Measurements from ENCODE around the gene NF2. TPM values are rescaled to one million over a fixed set of nuclear protein-coding genes. Genes with fewer than 3 reads are reported as not detected.

The NF2 gene
- polyA plus RNA-seq, 3 donors, result 7.7 to 15.5 (median 8.4) TPM

DNA sequence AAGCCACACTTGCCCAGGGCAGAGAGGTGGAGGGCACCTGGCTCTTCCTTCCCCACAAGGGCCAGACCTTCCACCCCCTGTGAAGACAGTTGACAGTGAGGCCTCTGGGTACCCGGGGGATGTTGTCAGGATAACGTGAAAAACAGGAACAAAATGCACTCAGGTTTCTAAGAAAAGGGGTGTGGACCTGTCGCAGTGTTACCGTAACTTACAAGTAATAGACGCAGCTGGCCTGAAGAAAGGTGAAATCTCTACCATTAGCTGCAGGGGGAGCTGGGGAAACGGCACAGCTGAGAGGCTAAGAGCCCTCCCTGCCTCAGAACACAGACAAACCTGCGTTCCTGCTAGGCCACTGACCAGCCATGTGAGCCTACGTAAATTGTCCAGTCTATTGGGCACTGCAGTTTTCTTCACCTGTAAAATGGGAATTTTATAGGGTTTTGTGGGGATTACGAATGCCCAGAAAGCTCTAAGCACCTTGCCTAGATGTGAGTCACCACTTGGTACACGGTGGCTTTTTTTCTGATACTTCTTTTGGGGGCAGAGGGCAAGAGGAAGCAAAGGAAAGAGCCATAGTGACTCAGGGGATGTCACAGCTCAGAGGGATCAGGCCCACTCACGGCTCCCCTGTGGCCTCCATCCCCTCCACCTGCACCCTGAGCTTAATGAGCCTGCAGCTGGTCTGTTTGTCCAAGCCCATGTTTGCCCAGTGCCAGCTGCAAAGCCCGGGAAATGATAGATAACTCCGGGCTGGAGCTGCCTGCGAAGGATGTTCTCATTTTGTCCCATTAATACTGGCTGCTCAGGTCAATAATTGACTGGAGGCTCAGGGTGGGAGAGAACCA, 97.9 kb downstream of the NF2 start:
- peaks cover 0 to 9% of the 10 kb centered on the region in 2 donors for H3K27me3 ChIP-seq (ENCODE audit: control insufficient read depth in 2 of 2, insufficient read depth in 2 of 2, low read length in 2 of 2)
- DNase-seq, result no peak
- no peak overlapping the region for H3K27ac ChIP-seq (ENCODE audit: low read depth in 1 of 2, low read length in 2 of 2)
- no peak overlapping the region for H3K4me2 ChIP-seq (replicated peaks; ENCODE audit: extremely low read depth, low read length, poor library complexity, severe bottlenecking)
- Mint-ChIP-seq H3K27ac (no peak overlapping the region), H3K27me3 (ENCODE audit: low read depth in 3 of 3) (peaks cover 4 to 25% (median 8%) of the 10 kb centered on the region in 3 donors), H3K4me3 (no peak overlapping the region), H3K9me3 (peaks cover 0 to 1% (median 0%) of the 10 kb centered on the region in 7 donors), H3K36me3 (peaks cover 15 to 20% of the 10 kb centered on the region in 2 donors), H3K4me1 (peaks cover 19% of the 10 kb centered on the region)
- H3K4me1 ChIP-seq (ENCODE audit: control insufficient read depth in 1 of 2, insufficient read depth in 2 of 2, low read length in 2 of 2), result peaks cover 7 to 14% of the 10 kb centered on the region in 2 donors
- no peaks in the 10 kb centered on the region for H3K79me2 ChIP-seq (ENCODE audit: insufficient read depth, low read length)
- 33% methylated on average over 13 of the region's 14 CpGs for WGBS (ENCODE audit: insufficient coverage)
- H3K9me3 ChIP-seq (replicated peaks in 1 of 2; ENCODE audit: control insufficient read depth in 1 of 2, insufficient read depth in 1 of 2, low read length in 2 of 2), result no peaks in the 10 kb centered on the region
- TF ChIP-seq, protein P1, sequence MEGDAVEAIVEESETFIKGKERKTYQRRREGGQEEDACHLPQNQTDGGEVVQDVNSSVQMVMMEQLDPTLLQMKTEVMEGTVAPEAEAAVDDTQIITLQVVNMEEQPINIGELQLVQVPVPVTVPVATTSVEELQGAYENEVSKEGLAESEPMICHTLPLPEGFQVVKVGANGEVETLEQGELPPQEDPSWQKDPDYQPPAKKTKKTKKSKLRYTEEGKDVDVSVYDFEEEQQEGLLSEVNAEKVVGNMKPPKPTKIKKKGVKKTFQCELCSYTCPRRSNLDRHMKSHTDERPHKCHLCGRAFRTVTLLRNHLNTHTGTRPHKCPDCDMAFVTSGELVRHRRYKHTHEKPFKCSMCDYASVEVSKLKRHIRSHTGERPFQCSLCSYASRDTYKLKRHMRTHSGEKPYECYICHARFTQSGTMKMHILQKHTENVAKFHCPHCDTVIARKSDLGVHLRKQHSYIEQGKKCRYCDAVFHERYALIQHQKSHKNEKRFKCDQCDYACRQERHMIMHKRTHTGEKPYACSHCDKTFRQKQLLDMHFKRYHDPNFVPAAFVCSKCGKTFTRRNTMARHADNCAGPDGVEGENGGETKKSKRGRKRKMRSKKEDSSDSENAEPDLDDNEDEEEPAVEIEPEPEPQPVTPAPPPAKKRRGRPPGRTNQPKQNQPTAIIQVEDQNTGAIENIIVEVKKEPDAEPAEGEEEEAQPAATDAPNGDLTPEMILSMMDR (IDR thresholded peaks at IDR 0.05), result no peak
- H3K36me3 ChIP-seq (replicated peaks in 1 of 2; ENCODE audit: control insufficient read depth in 1 of 2, insufficient read depth in 2 of 2, low read length in 2 of 2), result peaks cover 12 to 15% of the 10 kb centered on the region in 2 donors
- H4K20me1 ChIP-seq (ENCODE audit: insufficient read depth, low read length), result peaks cover 9% of the 10 kb centered on the region
- intact Hi-C loops (cut with micrococcal nuclease), result no loop called here
- H3K4me3 ChIP-seq (replicated peaks in 1 of 3; ENCODE audit: low read depth in 2 of 3, low read length in 3 of 3), result no peak overlapping the region
- no peak overlapping the region for H3K9ac ChIP-seq (ENCODE audit: insufficient read depth, low read length, poor library complexity, severe bottlenecking)
- H2AFZ ChIP-seq (ENCODE audit: insufficient read depth, low read depth, low read length, poor library complexity, severe bottlenecking), result no peak overlapping the region

DNA sequence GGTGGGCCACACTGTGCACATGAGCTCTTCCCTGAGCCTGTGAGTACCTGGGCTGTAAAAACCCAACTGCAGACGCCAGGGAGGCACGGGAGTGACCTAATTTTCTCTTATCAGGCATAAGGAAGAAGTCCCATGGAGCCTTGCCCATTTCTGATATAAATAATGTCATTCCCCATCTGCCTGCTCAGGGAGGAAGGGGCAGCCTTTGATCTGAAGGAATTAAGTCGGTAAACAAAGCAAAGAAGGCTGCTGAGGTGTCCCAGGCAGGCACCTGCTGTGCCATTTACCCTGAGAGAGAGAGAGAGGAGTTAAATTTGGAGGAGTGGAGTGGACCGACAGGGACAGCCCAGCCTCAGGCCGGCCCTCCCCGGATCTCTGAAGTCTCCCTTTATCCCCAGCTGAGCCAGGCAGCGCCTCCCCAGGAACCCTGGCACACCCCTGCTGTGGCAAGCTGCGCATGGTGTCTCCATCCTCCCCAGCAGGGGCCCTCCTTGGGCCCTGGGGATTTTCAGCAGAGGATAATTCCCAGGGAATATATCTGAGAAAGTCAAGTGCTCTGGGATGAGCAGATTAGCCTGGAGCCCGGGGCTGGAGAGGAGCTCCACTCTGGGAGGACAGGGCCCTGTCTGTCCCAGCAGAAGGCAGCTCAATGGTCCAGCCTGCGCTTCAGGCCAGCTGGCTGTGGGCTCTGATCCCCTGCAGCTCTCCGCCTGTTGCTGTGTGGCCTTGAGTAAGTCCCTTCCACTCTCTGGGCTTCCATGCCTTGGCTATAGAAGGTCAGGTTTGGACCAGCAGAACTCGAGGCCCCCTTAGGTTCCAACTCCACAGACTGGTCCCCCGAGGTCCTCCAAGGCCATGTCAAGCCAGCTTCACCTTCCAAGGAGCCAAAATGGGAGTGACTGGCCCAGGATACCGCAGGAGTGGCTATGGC, 98.8 kb downstream of the NF2 start:
- WGBS (ENCODE audit: insufficient coverage), result 80% methylated on average over 10 of the region's 14 CpGs
- H3K27ac ChIP-seq (ENCODE audit: low read depth in 1 of 2, low read length in 2 of 2), result no peak overlapping the region
- Mint-ChIP-seq H3K4me3 (peak overlapping the region in 1 of 2 donors; percentile 65), H3K27ac (no peak overlapping the region), H3K36me3 (peaks cover 6 to 11% of the 10 kb centered on the region in 2 donors), H3K27me3 (ENCODE audit: low read depth in 3 of 3) (peaks cover 10 to 32% (median 15%) of the 10 kb centered on the region in 3 donors), H3K4me1 (peaks cover 19% of the 10 kb centered on the region), H3K9me3 (no peaks in the 10 kb centered on the region)
- H3K79me2 ChIP-seq (ENCODE audit: insufficient read depth, low read length), result no peaks in the 10 kb centered on the region
- TF ChIP-seq, protein P1 (IDR thresholded peaks at IDR 0.05), result no peak
- H3K9me3 ChIP-seq (replicated peaks in 1 of 2; ENCODE audit: control insufficient read depth in 1 of 2, insufficient read depth in 1 of 2, low read length in 2 of 2), result no peaks in the 10 kb centered on the region
- peaks cover 7 to 14% of the 10 kb centered on the region in 2 donors for H3K4me1 ChIP-seq (ENCODE audit: control insufficient read depth in 1 of 2, insufficient read depth in 2 of 2, low read length in 2 of 2)
- peaks cover 0 to 9% of the 10 kb centered on the region in 2 donors for H3K27me3 ChIP-seq (ENCODE audit: control insufficient read depth in 2 of 2, insufficient read depth in 2 of 2, low read length in 2 of 2)
- peaks cover 6 to 8% of the 10 kb centered on the region in 2 donors for H3K36me3 ChIP-seq (replicated peaks in 1 of 2; ENCODE audit: control insufficient read depth in 1 of 2, insufficient read depth in 2 of 2, low read length in 2 of 2)
- no peak for DNase-seq
- no peak overlapping the region for H3K4me2 ChIP-seq (replicated peaks; ENCODE audit: extremely low read depth, low read length, poor library complexity, severe bottlenecking)
- H3K4me3 ChIP-seq (replicated peaks in 1 of 3; ENCODE audit: low read depth in 2 of 3, low read length in 3 of 3), result no peak overlapping the region
- H2AFZ ChIP-seq (ENCODE audit: insufficient read depth, low read depth, low read length, poor library complexity, severe bottlenecking), result no peak overlapping the region
- H4K20me1 ChIP-seq (ENCODE audit: insufficient read depth, low read length), result peaks cover 9% of the 10 kb centered on the region
- no peak overlapping the region for H3K9ac ChIP-seq (ENCODE audit: insufficient read depth, low read length, poor library complexity, severe bottlenecking)
- intact Hi-C loops (cut with micrococcal nuclease), result no loop called here
